Calu3 (cell line): ENCODE data around the gene AFAP1L2. TPM values are rescaled to one million over a fixed set of nuclear protein-coding genes. Genes with fewer than 3 reads are reported as not detected.

Experiments
- BruUV-seq: library from RNA; stranded (reverse); fragments of 400-500 nt; replicated peaks from 2 replicates; lab custom pipeline; 2021; lab: Mats Ljungman, UMichigan
- CTCF ChIA-PET: fragments of 300-600 bp; sonication (Branson Sonifier 250); formaldehyde crosslinking; loops from one replicate; lab custom pipeline; 2022; ENCODE audit warnings: antibody characterized with exemption; lab: Charles Lee
- DNase-seq: peaks from one replicate; pipeline ENCODE4 v3.0.0; 2022
- H3K27ac Mint-ChIP-seq: one replicate; pipeline ENCODE4 v1.8.0; 2022; ENCODE audit warnings: mixed read lengths; ENCODE audit not compliant: unreplicated experiment
- H3K27me3 Mint-ChIP-seq: one replicate; pipeline ENCODE4 v1.8.0; 2022; ENCODE audit warnings: mixed read lengths; ENCODE audit not compliant: unreplicated experiment
- H3K36me3 Mint-ChIP-seq: one replicate; pipeline ENCODE4 v1.8.0; 2022; ENCODE audit warnings: mild to moderate bottlenecking, moderate library complexity, mixed read lengths; ENCODE audit not compliant: insufficient read depth, unreplicated experiment
- H3K4me1 Mint-ChIP-seq: one replicate; pipeline ENCODE4 v1.8.0; 2022; ENCODE audit warnings: mild to moderate bottlenecking, low read depth, mixed read lengths; ENCODE audit not compliant: unreplicated experiment
- H3K4me3 Mint-ChIP-seq: one replicate; pipeline ENCODE4 v1.8.0; 2022; ENCODE audit warnings: mild to moderate bottlenecking, low read depth, moderate library complexity, mixed read lengths; ENCODE audit not compliant: unreplicated experiment
- H3K9me3 Mint-ChIP-seq: one replicate; pipeline ENCODE4 v1.8.0; 2022; ENCODE audit warnings: low read depth, mixed read lengths; ENCODE audit not compliant: unreplicated experiment
- intact Hi-C: fragments of 100-400 bp; cut with micrococcal nuclease; formaldehyde crosslinking; loops from one replicate; pipeline ENCODE4 v1.10.0; 2022; ENCODE audit not compliant: unreplicated experiment
- total RNA-seq: library from RNA; stranded (reverse); gene quantifications from 2 replicates; pipeline ENCODE4 v1.2.3, GENCODE V29; 2022
- TF ChIP-seq, protein P1 (sequence below): fragments of 200-600 bp; IDR thresholded peaks from one replicate; pipeline ENCODE4 v1.8.0; 2022; ENCODE audit warnings: antibody characterized with exemption; ENCODE audit not compliant: unreplicated experiment

AFAP1L2 gene
- total RNA-seq, 1 experiment from 2014 or later = 0.76 TPM

GRCh38 chr10:114340816-114341215 is 63.5 kb downstream of the AFAP1L2 start:
- no peaks in the 10 kb centered on the region for H3K36me3 Mint-ChIP-seq
- no peaks in the 10 kb centered on the region for H3K9me3 Mint-ChIP-seq
- TF ChIP-seq, protein P1, sequence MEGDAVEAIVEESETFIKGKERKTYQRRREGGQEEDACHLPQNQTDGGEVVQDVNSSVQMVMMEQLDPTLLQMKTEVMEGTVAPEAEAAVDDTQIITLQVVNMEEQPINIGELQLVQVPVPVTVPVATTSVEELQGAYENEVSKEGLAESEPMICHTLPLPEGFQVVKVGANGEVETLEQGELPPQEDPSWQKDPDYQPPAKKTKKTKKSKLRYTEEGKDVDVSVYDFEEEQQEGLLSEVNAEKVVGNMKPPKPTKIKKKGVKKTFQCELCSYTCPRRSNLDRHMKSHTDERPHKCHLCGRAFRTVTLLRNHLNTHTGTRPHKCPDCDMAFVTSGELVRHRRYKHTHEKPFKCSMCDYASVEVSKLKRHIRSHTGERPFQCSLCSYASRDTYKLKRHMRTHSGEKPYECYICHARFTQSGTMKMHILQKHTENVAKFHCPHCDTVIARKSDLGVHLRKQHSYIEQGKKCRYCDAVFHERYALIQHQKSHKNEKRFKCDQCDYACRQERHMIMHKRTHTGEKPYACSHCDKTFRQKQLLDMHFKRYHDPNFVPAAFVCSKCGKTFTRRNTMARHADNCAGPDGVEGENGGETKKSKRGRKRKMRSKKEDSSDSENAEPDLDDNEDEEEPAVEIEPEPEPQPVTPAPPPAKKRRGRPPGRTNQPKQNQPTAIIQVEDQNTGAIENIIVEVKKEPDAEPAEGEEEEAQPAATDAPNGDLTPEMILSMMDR = no peak
- CTCF ChIA-PET = no interaction called here
- DNase-seq = no peak
- no peak overlapping the region for H3K4me3 Mint-ChIP-seq
- H3K27me3 Mint-ChIP-seq = peaks cover 19% of the 10 kb centered on the region
- intact Hi-C loops = no loop called here
- H3K27ac Mint-ChIP-seq = no peak overlapping the region
- no TSS peak for BruUV-seq
- peaks cover 8% of the 10 kb centered on the region for H3K4me1 Mint-ChIP-seq

DNA sequence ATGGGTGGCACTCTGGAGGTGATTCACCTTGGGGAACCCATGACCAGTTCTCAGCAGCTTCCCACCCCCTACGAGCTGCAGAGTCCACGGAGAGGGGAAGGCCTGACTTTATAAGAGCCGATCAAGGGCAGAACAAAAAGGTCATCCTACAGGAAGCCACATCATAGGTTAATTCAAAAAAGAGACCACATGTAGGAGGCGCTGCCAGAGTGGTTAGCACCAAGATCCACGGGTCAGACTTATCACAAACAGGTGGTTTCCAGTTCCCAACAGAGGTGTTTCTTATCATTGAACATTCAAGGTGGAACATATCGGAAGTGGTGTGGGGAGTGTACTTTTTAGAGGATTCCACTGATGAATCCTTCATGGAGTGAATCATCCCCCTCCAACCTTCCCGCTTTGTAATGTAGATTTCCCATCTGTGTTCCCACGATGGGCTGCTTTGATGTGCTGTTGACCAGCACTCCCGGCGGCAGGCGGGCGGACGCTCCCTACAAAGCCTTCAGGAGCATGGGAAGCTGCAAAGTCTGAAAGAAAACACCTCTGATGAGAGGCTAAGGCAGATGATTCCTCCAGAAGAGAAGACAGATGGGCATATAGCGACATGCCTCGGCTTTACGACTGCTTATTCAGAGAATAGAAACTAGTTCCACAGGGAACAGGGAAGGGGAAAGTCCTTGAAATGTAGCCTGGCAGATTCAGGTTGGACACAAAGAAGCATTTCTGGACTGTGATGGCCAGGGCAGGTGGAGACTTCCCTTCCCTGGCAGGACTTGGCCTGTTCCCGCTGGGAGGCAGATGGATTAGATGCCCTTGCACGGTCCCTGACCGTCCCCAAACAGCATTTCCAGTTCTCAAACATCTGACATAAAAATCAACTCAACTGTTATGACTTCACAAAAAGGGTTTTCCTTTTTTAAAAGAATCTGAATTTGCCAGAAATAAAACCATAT is 66.5 kb downstream of the AFAP1L2 start:
- intact Hi-C loops = no loop called here
- TF ChIP-seq, protein P1 = no peak
- Mint-ChIP-seq H3K4me1 (no peaks in the 10 kb centered on the region), H3K9me3 (no peaks in the 10 kb centered on the region), H3K27me3 (peaks cover 30% of the 10 kb centered on the region), H3K27ac (no peak overlapping the region), H3K36me3 (no peaks in the 10 kb centered on the region), H3K4me3 (no peak overlapping the region)
- CTCF ChIA-PET = no interaction called here
- no peak for DNase-seq
- BruUV-seq = no TSS peak

DNA sequence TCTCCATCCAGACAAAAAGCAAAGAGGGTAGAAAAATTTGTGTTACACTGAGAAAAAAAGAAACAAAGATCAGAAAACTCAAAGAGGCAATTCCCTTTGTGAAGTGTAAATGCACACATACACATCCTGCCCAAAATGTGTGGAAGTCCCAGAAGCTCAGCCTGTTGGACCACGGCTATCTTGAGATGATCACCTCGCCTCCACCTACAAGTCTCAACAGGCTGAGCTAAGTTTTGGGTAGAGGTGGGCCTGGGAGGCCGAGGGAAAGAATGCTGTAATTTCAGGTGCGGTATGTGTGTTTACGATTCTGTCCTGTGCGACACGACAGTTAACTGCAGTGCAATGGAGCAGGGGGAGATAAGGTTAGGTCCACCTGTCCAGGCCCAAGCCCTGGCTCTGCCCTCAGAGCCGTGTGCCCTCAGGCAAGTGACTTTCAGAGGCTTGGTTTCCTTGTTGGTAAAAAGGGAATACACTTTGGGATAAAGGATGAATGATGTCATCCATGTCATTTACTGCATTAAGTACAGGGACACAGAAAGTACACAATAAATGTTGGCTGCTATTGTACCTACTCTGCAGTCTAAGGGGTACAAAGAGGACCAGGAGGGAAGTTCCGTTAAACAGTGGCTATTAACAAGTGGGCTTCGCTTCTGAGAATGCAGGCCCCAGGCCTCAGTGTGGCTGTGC is 67.3 kb downstream of the AFAP1L2 start:
- Mint-ChIP-seq H3K27ac (no peak overlapping the region), H3K27me3 (peaks cover 22% of the 10 kb centered on the region), H3K9me3 (no peaks in the 10 kb centered on the region), H3K4me3 (no peak overlapping the region), H3K36me3 (no peaks in the 10 kb centered on the region), H3K4me1 (no peaks in the 10 kb centered on the region)
- DNase-seq = no peak
- no TSS peak for BruUV-seq
- TF ChIP-seq, protein P1 = no peak
- intact Hi-C loops = no loop called here
- CTCF ChIA-PET = no interaction called here

GRCh38 chr10:114335614-114336013 is 68.7 kb downstream of the AFAP1L2 start:
- no peaks in the 10 kb centered on the region for H3K4me1 Mint-ChIP-seq
- H3K27ac Mint-ChIP-seq = no peak overlapping the region
- no peak overlapping the region for H3K4me3 Mint-ChIP-seq
- DNase-seq = no peak
- H3K9me3 Mint-ChIP-seq = no peaks in the 10 kb centered on the region
- BruUV-seq = no TSS peak
- TF ChIP-seq, protein P1 = no peak
- no peaks in the 10 kb centered on the region for H3K36me3 Mint-ChIP-seq
- H3K27me3 Mint-ChIP-seq = peaks cover 12% of the 10 kb centered on the region
- CTCF ChIA-PET = interaction anchor here (0.8 kb wide), 1 partner anchor 12 kb away, joined by 7 read pairs; no protein-coding TSS in a partner anchor
- intact Hi-C loops = no loop called here
